HCT116 (cell line): ENCODE data around the gene ITIH6. TPM values are rescaled to one million over a fixed set of nuclear protein-coding genes. Genes with fewer than 3 reads are reported as not detected.

Experiments
- ATAC-seq: fragments of 200-7000 bp; cut with Tn5 transposase; 2 replicates; pipeline ENCODE4 v1.9.1; 2020; ENCODE audit warnings: mild to moderate bottlenecking, moderate library complexity
- BruUV-seq: library from RNA; stranded (reverse); fragments of 400-500 nt; replicated peaks from 2 replicates; lab custom pipeline; 2021; lab: Mats Ljungman, UMichigan
- CTCF ChIA-PET: fragments of 300-600 bp; sonication (Branson Sonifier 250); formaldehyde crosslinking; loops from one replicate; lab custom pipeline; 2021; ENCODE audit warnings: antibody characterized with exemption; lab: Charles Lee
- POLR2A ChIA-PET: fragments of 300-600, 350-600 bp; sonication (Branson Sonifier 250); formaldehyde crosslinking; loops from one replicate; lab custom pipeline; 2021; ENCODE audit warnings: antibody characterized with exemption; lab: Charles Lee
- RAD21 ChIA-PET, 2 experiments: fragments of 300-600 bp; sonication (Branson Sonifier 250); formaldehyde crosslinking; loops; one replicate each; lab custom pipeline; 2023; ENCODE audit warnings: low total read pairs in 2 of 2; ENCODE audit not compliant: uncharacterized antibody in 2 of 2, unreplicated experiment in 2 of 2, low non-redundant PET in 1 of 2; lab: Charles Lee
- DNase-seq: peaks from one replicate; pipeline ENCODE4 v3.0.0-alpha.2; 2010; ENCODE audit warnings: low read depth, low spot score
- H2AFZ ChIP-seq: fragments of 200-600 bp; shearing (Covaris generic), sonication (generic); 2 replicates; pipeline ENCODE4 v1.6.1; 2017; ENCODE audit warnings: low read depth, mixed run types, mixed read lengths, antibody characterized with exemption, low read length; ENCODE audit not compliant: poor library complexity, severe bottlenecking
- H3K27ac ChIP-seq: 2 replicates; pipeline ENCODE4 v1.5.1; 2012; ENCODE audit warnings: low read depth, low read length
- H3K27me3 ChIP-seq: fragments of 200-600 bp; sonication (generic); 2 replicates; pipeline ENCODE4 v1.6.1; 2016; ENCODE audit warnings: mixed run types, low read length, mixed read lengths; ENCODE audit not compliant: insufficient read depth
- H3K36me3 ChIP-seq, 2 experiments: fragments of 200-500 bp in 1 of 2; fragments of 200-600 bp in 1 of 2; sonication (Bioruptor generic) in 1 of 2; sonication (generic) in 1 of 2; 2 replicates each; pipeline versions ENCODE4 v1.5.1 to v1.6.1; 2014 to 2016; ENCODE audit warnings: low read length in 2 of 2, inconsistent platforms in 1 of 2, mixed read lengths in 1 of 2, mixed run types in 1 of 2; ENCODE audit not compliant: insufficient read depth in 2 of 2, control insufficient read depth in 1 of 2
- H3K4me1 ChIP-seq, 2 experiments: fragments of 200-600 bp in 1 of 2; sonication (generic) in 1 of 2; 2 replicates each; pipeline versions ENCODE4 v1.5.1 to v1.6.1; 2012 to 2017; ENCODE audit warnings: low read length in 2 of 2, inconsistent platforms in 1 of 2, mild to moderate bottlenecking in 1 of 2, mixed read lengths in 1 of 2, mixed run types in 1 of 2, moderate library complexity in 1 of 2; ENCODE audit not compliant: insufficient read depth in 2 of 2, control insufficient read depth in 1 of 2
- H3K4me2 ChIP-seq: fragments of 200-600 bp; sonication (generic); 2 replicates; pipeline ENCODE4 v1.6.1; 2017; ENCODE audit warnings: mixed run types, low read length, mixed read lengths
- H3K4me3 ChIP-seq, 2 experiments: fragments of 200-600 bp in 1 of 2; sonication (generic) in 1 of 2; replicated peaks in 1 of 2; 2 replicates each; pipeline ENCODE4 v1.5.1; 2011 to 2016; ENCODE audit warnings: low read length in 2 of 2, control low read depth in 1 of 2, low read depth in 1 of 2, mild to moderate bottlenecking in 1 of 2, mixed read lengths in 1 of 2, mixed run types in 1 of 2
- H3K79me2 ChIP-seq: fragments of 200-600 bp; sonication (generic); 2 replicates; pipeline ENCODE4 v1.6.1; 2017; ENCODE audit warnings: mild to moderate bottlenecking, mixed run types, low read length, moderate library complexity, mixed read lengths; ENCODE audit not compliant: insufficient read depth
- H3K9ac ChIP-seq: fragments of 200-600 bp; sonication (generic); 2 replicates; pipeline ENCODE4 v1.6.1; 2016; ENCODE audit warnings: low read length, mixed read lengths
- H3K9me2 ChIP-seq: fragments of 200-600 bp; sonication (generic), shearing (Covaris generic); 2 replicates; pipeline ENCODE4 v1.6.1; 2017; ENCODE audit warnings: mixed run types, mild to moderate bottlenecking, moderate library complexity; ENCODE audit not compliant: insufficient read depth
- H3K9me3 ChIP-seq, 2 experiments: fragments of 200-500 bp in 1 of 2; fragments of 200-600 bp in 1 of 2; sonication (Bioruptor generic) in 1 of 2; sonication (generic) in 1 of 2; 2 replicates each; pipeline ENCODE4 v1.6.1; 2014 to 2017; ENCODE audit warnings: low read length in 2 of 2, mixed read lengths in 2 of 2, inconsistent platforms in 1 of 2, low read depth in 1 of 2, mild to moderate bottlenecking in 1 of 2, mixed run types in 1 of 2, moderate library complexity in 1 of 2; ENCODE audit not compliant: control insufficient read depth in 1 of 2, insufficient read depth in 1 of 2
- H4K20me1 ChIP-seq: fragments of 200-600 bp; sonication (generic), shearing (Covaris generic); 2 replicates; pipeline ENCODE4 v1.6.1; 2017; ENCODE audit warnings: mixed run types, mild to moderate bottlenecking, moderate library complexity; ENCODE audit not compliant: insufficient read depth
- CBX3 ChIP-seq: IDR thresholded peaks from 2 replicates; pipeline ENCODE4 v1.6.1; 2012; ENCODE audit warnings: low read depth
- ELF1 ChIP-seq: IDR thresholded peaks from 2 replicates; pipeline ENCODE4 v1.6.1; 2012; ENCODE audit warnings: low read depth, borderline replicate concordance
- FOSL1 ChIP-seq: IDR thresholded peaks from 2 replicates; pipeline ENCODE4 v1.6.1; 2012; ENCODE audit warnings: low read depth
- POLR2AphosphoS5 ChIP-seq: IDR thresholded peaks from 2 replicates; pipeline ENCODE4 v1.6.1; 2011; ENCODE audit warnings: mild to moderate bottlenecking, low read depth, low read length, moderate library complexity
- ZFX ChIP-seq: fragments of 450-650 bp; IDR thresholded peaks from 2 replicates; pipeline ENCODE4 v1.6.1; 2017
- intact Hi-C: fragments of 100-400 bp; cut with micrococcal nuclease; formaldehyde crosslinking; loops from 2 replicates; pipeline ENCODE4 v1.10.0; 2022
- total RNA-seq: library from RNA; stranded (reverse); gene quantifications from one replicate; pipeline ENCODE4 v1.2.1, GENCODE V29; 2021; ENCODE audit not compliant: unreplicated experiment
- TF ChIP-seq, protein P1 (sequence below), 3 experiments: fragments of 200-600 bp in 1 of 3; sonication (generic) in 1 of 3; IDR thresholded peaks in 2 of 3; conservative IDR thresholded peaks in 1 of 3; 2 replicates each; pipeline ENCODE4 v1.5.1; 2012 to 2017; ENCODE audit warnings: low read depth in 2 of 3, low read length in 2 of 3, antibody characterized with exemption in 1 of 3, borderline replicate concordance in 1 of 3, control low read depth in 1 of 3, mild to moderate bottlenecking in 1 of 3, mixed read lengths in 1 of 3, mixed run types in 1 of 3, moderate library complexity in 1 of 3; ENCODE audit not compliant: insufficient read depth in 1 of 3

ITIH6 gene
- total RNA-seq, 1 experiment from 2014 or later, result not detected

DNA sequence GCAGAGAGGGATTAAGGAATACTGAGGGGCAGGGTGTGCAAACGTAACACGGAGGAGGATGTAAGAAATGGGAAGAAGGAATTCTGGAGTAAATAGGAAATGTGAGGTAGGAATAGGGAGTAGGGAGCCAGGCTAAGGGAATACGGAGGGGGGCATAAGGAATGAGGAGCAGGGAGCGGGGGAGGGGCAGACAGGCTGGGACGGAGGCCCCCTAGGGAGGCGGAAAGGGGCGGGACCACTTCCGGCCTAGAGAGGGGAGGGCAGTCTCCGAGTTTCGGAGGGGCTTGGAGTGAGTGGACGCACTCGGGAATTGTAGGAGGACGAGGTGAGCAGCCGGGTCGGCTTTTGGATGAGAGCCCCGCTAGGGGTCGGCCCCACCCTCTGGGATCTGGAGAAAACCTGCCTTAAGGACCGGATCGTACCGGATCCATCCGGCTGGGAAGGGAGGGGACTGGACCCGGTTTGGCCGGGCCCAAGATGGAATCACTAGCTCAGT lies 10.1 kb upstream of the ITIH6 start:
- ATAC-seq (peak; percentile 62), DNase-seq (peak; percentile 6)
- Histone ChIP-seq H3K4me3 (peak overlapping the region; percentile 65 to 66), H3K9me2 (no peaks in the 10 kb centered on the region), H3K27ac (peak overlapping the region; percentile 61), H4K20me1 (no peaks in the 10 kb centered on the region), H3K79me2 (no peaks in the 10 kb centered on the region), H3K36me3 (no peaks in the 10 kb centered on the region; a peak in 1 of 4 replicates)
- RAD21 ChIA-PET, result interaction anchor here in 1 of 2 experiments (0.6 to 0.7 kb wide), 2 partner anchors 84 to 102 kb away, joined by 3 read pairs; no protein-coding TSS in a partner anchor
- TF ChIP-seq, protein P1, sequence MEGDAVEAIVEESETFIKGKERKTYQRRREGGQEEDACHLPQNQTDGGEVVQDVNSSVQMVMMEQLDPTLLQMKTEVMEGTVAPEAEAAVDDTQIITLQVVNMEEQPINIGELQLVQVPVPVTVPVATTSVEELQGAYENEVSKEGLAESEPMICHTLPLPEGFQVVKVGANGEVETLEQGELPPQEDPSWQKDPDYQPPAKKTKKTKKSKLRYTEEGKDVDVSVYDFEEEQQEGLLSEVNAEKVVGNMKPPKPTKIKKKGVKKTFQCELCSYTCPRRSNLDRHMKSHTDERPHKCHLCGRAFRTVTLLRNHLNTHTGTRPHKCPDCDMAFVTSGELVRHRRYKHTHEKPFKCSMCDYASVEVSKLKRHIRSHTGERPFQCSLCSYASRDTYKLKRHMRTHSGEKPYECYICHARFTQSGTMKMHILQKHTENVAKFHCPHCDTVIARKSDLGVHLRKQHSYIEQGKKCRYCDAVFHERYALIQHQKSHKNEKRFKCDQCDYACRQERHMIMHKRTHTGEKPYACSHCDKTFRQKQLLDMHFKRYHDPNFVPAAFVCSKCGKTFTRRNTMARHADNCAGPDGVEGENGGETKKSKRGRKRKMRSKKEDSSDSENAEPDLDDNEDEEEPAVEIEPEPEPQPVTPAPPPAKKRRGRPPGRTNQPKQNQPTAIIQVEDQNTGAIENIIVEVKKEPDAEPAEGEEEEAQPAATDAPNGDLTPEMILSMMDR (IDR thresholded peaks at IDR 0.05 in 2 of 3, conservative IDR thresholded peaks at IDR 0.05 in 1 of 3; ENCODE audit: borderline replicate concordance in 1 of 3, insufficient read depth in 1 of 3, low read depth in 2 of 3, low read length in 2 of 3), result no peak
- TF ChIP-seq CBX3 (no peak), POLR2AphosphoS5 (no peak), FOSL1 (no peak), ELF1 (no peak), ZFX (no peak)
- TF ChIP-seq, all 23 proteins: peak for 0
- no TSS peak for BruUV-seq
- POLR2A ChIA-PET, result interaction anchor here (1.0 kb wide), 1 partner anchor 169 kb away, joined by 4 read pairs; no protein-coding TSS in a partner anchor
- Histone ChIP-seq H2AFZ (peak overlapping the region; percentile 94), H3K4me1 (peaks cover 0 to 18% of the 10 kb centered on the region in 2 experiments; a peak in 2 of 4 replicates), H3K27me3 (no peaks in the 10 kb centered on the region), H3K9ac (peak overlapping the region; percentile 51), H3K9me3 (no peaks in the 10 kb centered on the region), H3K4me2 (peak overlapping the region; percentile 81)
- intact Hi-C loops, result no loop called here
- CTCF ChIA-PET, result interaction anchor here (0.8 kb wide), 1 partner anchor 167 kb away, joined by 3 read pairs; no protein-coding TSS in a partner anchor
